Lower leg skin (tissue), 3 donors: ENCODE results near the gene PALLD.
"Not testable (repeated sequence)": the region's sequence is repeated elsewhere in the genome, so short reads cannot be mapped to it uniquely, and the experiment has no call there.

Source experiments
- POLR2A ChIP-seq, 2 donors: fragments of 450-650 bp; IDR thresholded peaks; one replicate each; pipeline ENCODE4 v1.6.1; 2016 to 2017; ENCODE audit warnings: antibody characterized with exemption in 2 of 2, mild to moderate bottlenecking in 1 of 2, moderate library complexity in 1 of 2
- TF ChIP-seq, protein P1 (sequence below), 3 donors: fragments of 450-650 bp; IDR thresholded peaks; one replicate each; pipeline ENCODE4 v1.5.1; 2016; ENCODE audit warnings: antibody characterized with exemption in 3 of 3, mild to moderate bottlenecking in 3 of 3, moderate library complexity in 2 of 3

- TF ChIP-seq, protein P1, sequence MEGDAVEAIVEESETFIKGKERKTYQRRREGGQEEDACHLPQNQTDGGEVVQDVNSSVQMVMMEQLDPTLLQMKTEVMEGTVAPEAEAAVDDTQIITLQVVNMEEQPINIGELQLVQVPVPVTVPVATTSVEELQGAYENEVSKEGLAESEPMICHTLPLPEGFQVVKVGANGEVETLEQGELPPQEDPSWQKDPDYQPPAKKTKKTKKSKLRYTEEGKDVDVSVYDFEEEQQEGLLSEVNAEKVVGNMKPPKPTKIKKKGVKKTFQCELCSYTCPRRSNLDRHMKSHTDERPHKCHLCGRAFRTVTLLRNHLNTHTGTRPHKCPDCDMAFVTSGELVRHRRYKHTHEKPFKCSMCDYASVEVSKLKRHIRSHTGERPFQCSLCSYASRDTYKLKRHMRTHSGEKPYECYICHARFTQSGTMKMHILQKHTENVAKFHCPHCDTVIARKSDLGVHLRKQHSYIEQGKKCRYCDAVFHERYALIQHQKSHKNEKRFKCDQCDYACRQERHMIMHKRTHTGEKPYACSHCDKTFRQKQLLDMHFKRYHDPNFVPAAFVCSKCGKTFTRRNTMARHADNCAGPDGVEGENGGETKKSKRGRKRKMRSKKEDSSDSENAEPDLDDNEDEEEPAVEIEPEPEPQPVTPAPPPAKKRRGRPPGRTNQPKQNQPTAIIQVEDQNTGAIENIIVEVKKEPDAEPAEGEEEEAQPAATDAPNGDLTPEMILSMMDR (IDR thresholded peaks at IDR 0.05), result not testable (repeated sequence)
- TF ChIP-seq POLR2A (IDR thresholded peaks at IDR 0.05), result not testable (repeated sequence)
Measured at GRCh38 chr4:168806247-168806646, 309.4 kb downstream of the PALLD start.
